IMR-90 (cell line): Measurements from ENCODE around the gene SNX14. TPM values are rescaled to one million over a fixed set of nuclear protein-coding genes. Genes with fewer than 3 reads are reported as not detected.

ENCODE experiments used
- ATAC-seq: fragments of 200-7000 bp; cut with Tn5 transposase; 2 replicates; pipeline ENCODE4 v1.9.1; 2020; ENCODE audit warnings: low read depth, mild to moderate bottlenecking, moderate library complexity
- BruUV-seq: library from RNA; stranded (reverse); fragments of 400-500 nt; replicated peaks from 2 replicates; lab custom pipeline; 2021; lab: Mats Ljungman, UMichigan
- CTCF ChIA-PET: fragments of 300-600 bp; formaldehyde crosslinking; extraction: SDS; loops from one replicate; lab custom pipeline; 2021; ENCODE audit warnings: antibody characterized with exemption; lab: Yijun Ruan, JAX
- POLR2A ChIA-PET: fragments of 300-600 bp; sonication (Branson Sonifier 250); formaldehyde crosslinking; loops from one replicate; lab custom pipeline; 2022; ENCODE audit warnings: antibody characterized with exemption; ENCODE audit not compliant: unreplicated experiment; lab: Charles Lee
- DNase-seq: peaks from one replicate; pipeline ENCODE4 v3.0.0; 2013
- H2AFZ ChIP-seq: replicated peaks from 2 replicates; pipeline ENCODE3; 2013; ENCODE audit warnings: low read length, mild to moderate bottlenecking; ENCODE audit not compliant: poor library complexity
- H2AK5ac ChIP-seq: 2 replicates; pipeline ENCODE4 v1.6.1; 2013; ENCODE audit warnings: low read depth, low read length, inconsistent platforms
- H2AK9ac ChIP-seq: replicated peaks from 2 replicates; pipeline ENCODE3; 2013; ENCODE audit warnings: mild to moderate bottlenecking, low read depth, low read length, moderate library complexity; ENCODE audit not compliant: poor library complexity
- H2BK120ac ChIP-seq: 2 replicates; pipeline ENCODE4 v1.6.1; 2013; ENCODE audit warnings: low read depth, low read length, inconsistent platforms
- H2BK15ac ChIP-seq: 3 replicates; pipeline ENCODE4 v1.6.1; 2013; ENCODE audit warnings: low read depth, low read length, inconsistent platforms
- H2BK20ac ChIP-seq: 2 replicates; pipeline ENCODE4 v1.6.1; 2013; ENCODE audit warnings: low read depth, mild to moderate bottlenecking, inconsistent platforms, low read length, moderate library complexity
- H2BK5ac ChIP-seq: 2 replicates; pipeline ENCODE4 v1.6.1; 2013; ENCODE audit warnings: mild to moderate bottlenecking, low read depth, low read length, inconsistent platforms; ENCODE audit not compliant: poor library complexity, severe bottlenecking
- H3K14ac ChIP-seq: replicated peaks from 2 replicates; pipeline ENCODE4 v1.6.1; 2013; ENCODE audit warnings: low read depth, low read length, inconsistent platforms
- H3K18ac ChIP-seq: 2 replicates; pipeline ENCODE4 v1.6.1; 2013; ENCODE audit warnings: low read depth, low read length, control low read depth
- H3K23ac ChIP-seq: 2 replicates; pipeline ENCODE4 v1.6.1; 2013; ENCODE audit warnings: low read depth, low read length, inconsistent platforms
- H3K27ac ChIP-seq: 2 replicates; pipeline ENCODE4 v1.5.1; 2013; ENCODE audit warnings: mild to moderate bottlenecking, control low read depth, low read length; ENCODE audit not compliant: insufficient read depth
- H3K27me3 ChIP-seq: 2 replicates; pipeline ENCODE4 v1.6.1; 2013; ENCODE audit warnings: low read length; ENCODE audit not compliant: control insufficient read depth, insufficient read depth
- H3K36me3 ChIP-seq: 2 replicates; pipeline ENCODE4 v1.6.1; 2013; ENCODE audit warnings: low read length, mixed read lengths; ENCODE audit not compliant: control insufficient read depth, insufficient read depth
- H3K4ac ChIP-seq: 2 replicates; pipeline ENCODE4 v1.6.1; 2013; ENCODE audit warnings: low read depth, low read length, inconsistent platforms
- H3K4me1 ChIP-seq: 2 replicates; pipeline ENCODE4 v1.6.1; 2013; ENCODE audit warnings: low read length, mixed read lengths; ENCODE audit not compliant: control insufficient read depth, insufficient read depth
- H3K4me2 ChIP-seq: 2 replicates; pipeline ENCODE4 v1.6.1; 2013; ENCODE audit warnings: low read depth, mild to moderate bottlenecking, control low read depth, low read length, moderate library complexity
- H3K4me3 ChIP-seq: 2 replicates; pipeline ENCODE4 v1.5.1; 2013; ENCODE audit warnings: low read depth, mild to moderate bottlenecking, control low read depth, low read length, moderate library complexity; ENCODE audit not compliant: insufficient read depth
- H3K56ac ChIP-seq: 2 replicates; pipeline ENCODE4 v1.6.1; 2013; ENCODE audit warnings: low read length, inconsistent platforms; ENCODE audit not compliant: insufficient read depth; ENCODE audit errors: extremely low read depth
- H3K79me1 ChIP-seq, 2 experiments: 2 replicates each; pipeline ENCODE4 v1.6.1; 2013; ENCODE audit warnings: low read length in 2 of 2, inconsistent platforms in 1 of 2, low read depth in 1 of 2
- H3K9ac ChIP-seq: 2 replicates; pipeline ENCODE4 v1.6.1; 2013; ENCODE audit warnings: low read depth, low read length, control low read depth
- H3K9me1 ChIP-seq: 2 replicates; pipeline ENCODE4 v1.6.1; 2013; ENCODE audit warnings: low read length, inconsistent platforms; ENCODE audit not compliant: insufficient read depth
- H3K9me3 ChIP-seq: 2 replicates; pipeline ENCODE4 v1.6.1; 2013; ENCODE audit warnings: low read length; ENCODE audit not compliant: control insufficient read depth, insufficient read depth
- H4K20me1 ChIP-seq: 2 replicates; pipeline ENCODE4 v1.6.1; 2013; ENCODE audit warnings: low read length, inconsistent platforms; ENCODE audit not compliant: insufficient read depth
- H4K5ac ChIP-seq: 2 replicates; pipeline ENCODE4 v1.6.1; 2013; ENCODE audit warnings: mild to moderate bottlenecking, low read depth, low read length, control low read depth
- H4K8ac ChIP-seq, 2 experiments: 2 replicates each; pipeline ENCODE4 v1.6.1; 2013; ENCODE audit warnings: low read depth in 2 of 2, low read length in 2 of 2, control low read depth in 1 of 2, inconsistent platforms in 1 of 2
- H4K91ac ChIP-seq: 2 replicates; pipeline ENCODE4 v1.6.1; 2013; ENCODE audit warnings: low read depth, low read length, inconsistent platforms; ENCODE audit not compliant: insufficient read depth
- BHLHE40 ChIP-seq: fragments of 150-350 bp; IDR thresholded peaks from 2 replicates; pipeline ENCODE4 v1.6.1; 2016; ENCODE audit warnings: mild to moderate bottlenecking, low read depth, low read length
- CHD1 ChIP-seq: IDR thresholded peaks from 2 replicates; pipeline ENCODE4 v1.6.1; 2012; ENCODE audit warnings: low read depth, low read length, improper control_type of control experiment
- CTCF ChIP-seq: conservative IDR thresholded peaks from 2 replicates; pipeline ENCODE4 v1.5.1; 2012; ENCODE audit warnings: mild to moderate bottlenecking, low read depth, low read length, improper control_type of control experiment
- ELK1 ChIP-seq: fragments of 150-350 bp; IDR thresholded peaks from 2 replicates; pipeline ENCODE4 v1.6.1; 2016; ENCODE audit warnings: low read depth, mild to moderate bottlenecking, low read length, moderate library complexity, borderline replicate concordance
- FOS ChIP-seq: fragments of 150-350 bp; IDR thresholded peaks from 2 replicates; pipeline ENCODE4 v1.6.1; 2016; ENCODE audit warnings: low read depth, low read length
- MAFK ChIP-seq: IDR thresholded peaks from 2 replicates; pipeline ENCODE4 v1.6.1; 2012; ENCODE audit warnings: low read depth, low read length, improper control_type of control experiment
- MXI1 ChIP-seq: IDR thresholded peaks from 2 replicates; pipeline ENCODE4 v1.6.1; 2012; ENCODE audit warnings: low read depth, mild to moderate bottlenecking, low read length, moderate library complexity, borderline replicate concordance
- POLR2A ChIP-seq: IDR thresholded peaks from 2 replicates; pipeline ENCODE4 v1.6.1; 2012; ENCODE audit warnings: mild to moderate bottlenecking, low read depth, low read length
- RCOR1 ChIP-seq: IDR thresholded peaks from 2 replicates; pipeline ENCODE4 v1.6.1; 2012; ENCODE audit warnings: mild to moderate bottlenecking, low read length, improper control_type of control experiment; ENCODE audit not compliant: insufficient replicate concordance
- SMC3 ChIP-seq: fragments of 150-350 bp; IDR thresholded peaks from 2 replicates; pipeline ENCODE4 v1.6.1; 2016; ENCODE audit warnings: low read depth, mild to moderate bottlenecking, antibody characterized with exemption, low read length, moderate library complexity
- USF2 ChIP-seq: fragments of 150-350 bp; IDR thresholded peaks from 2 replicates; pipeline ENCODE4 v1.6.1; 2017; ENCODE audit warnings: mild to moderate bottlenecking, antibody characterized with exemption, low read length, low read depth
- whole genome bisulfite sequencing, 2 experiments: methylation state at CpG; one replicate each; pipeline versions ENCODE4 v1.1.5 to v1.1.7; 2013; ENCODE audit warnings: missing lambda C conversion rate in 2 of 2; ENCODE audit not compliant: insufficient read length in 1 of 2; ENCODE audit errors: extremely low coverage in 2 of 2; 5-methylcytosine and 5-hydroxymethylcytosine counted together
- dilution Hi-C: fragments of 300-500 bp; cut with HindIII; formaldehyde crosslinking; loops from one replicate; pipeline ENCODE4 v1.14.3; 2018; ENCODE audit warnings: low sequenced_read_pairs; ENCODE audit not compliant: unreplicated experiment
- in situ Hi-C: fragments of 300-500 bp; cut with MboI; formaldehyde crosslinking; loops from 3 replicates; pipeline ENCODE4 v1.14.3; 2019; ENCODE audit warnings: low sequenced_read_pairs, inconsistent platforms, mixed read lengths
- intact Hi-C: fragments of 100-400 bp; cut with micrococcal nuclease; formaldehyde crosslinking; loops from 2 replicates; pipeline ENCODE4 v1.10.0; 2022
- polyA plus RNA-seq, 3 experiments: library from polyadenylated mRNA; depleted of rRNA; stranded (reverse); fragments of >200 nt; gene quantifications; 2 replicates each; pipeline ENCODE4 v1.2.3, GENCODE V29; 2012; ENCODE audit warnings: low replicate concordance in 1 of 3
- total RNA-seq: library from RNA; depleted of rRNA; stranded (reverse); fragments of >200 nt; gene quantifications from 2 replicates; pipeline ENCODE4 v1.2.3, GENCODE V29; 2012

SNX14 gene
- total and polyA plus RNA-seq, 2 of the 4 experiments (the other 2 are of a cell fraction): 39.9 to 61.8 TPM

GRCh38 chr6:85594197-85594930 lies 706 bp upstream of the SNX14 start (continued):
- TF ChIP-seq USF2: no peak

GRCh38 chr6:85592033-85592432 lies 1.6 kb downstream of the SNX14 start:
- Histone ChIP-seq H2BK5ac (no peak overlapping the region), H2AK5ac (no peak overlapping the region), H3K9me1 (no peaks in the 10 kb centered on the region), H3K14ac (no peak overlapping the region), H3K4ac (no peak overlapping the region), H3K56ac (no peak overlapping the region; the same call in 1 of the 2 replicates), H4K91ac (no peak overlapping the region), H4K5ac (no peak overlapping the region), H3K4me3 (no peak overlapping the region), H3K18ac (no peak overlapping the region), H3K27ac (no peak overlapping the region), H4K8ac (no peak overlapping the region), H3K4me2 (peak overlapping the region; percentile 63), H3K4me1 (peaks cover 2% of the 10 kb centered on the region; the same call in 1 of the 2 replicates), H2AFZ (no peak overlapping the region), H4K20me1 (peaks cover 5% of the 10 kb centered on the region; the same call in 1 of the 2 replicates), H2AK9ac (no peak overlapping the region), H3K79me1 (peaks cover 27 to 37% of the 10 kb centered on the region in 2 experiments), H3K36me3 (peaks cover 1% of the 10 kb centered on the region; the same call in 1 of the 2 replicates), H3K9ac (no peak overlapping the region), H3K27me3 (no peaks in the 10 kb centered on the region), H2BK120ac (no peak overlapping the region), H3K23ac (0 out of 2 replicates have a peak overlapping the region, but pooled peaks have one; percentile 90), H3K9me3 (no peaks in the 10 kb centered on the region), H2BK15ac (no peak overlapping the region), H2BK20ac (no peak overlapping the region)
- CTCF ChIA-PET: no interaction called here
- intact Hi-C loops (loop anchor here (5.0 kb wide), 2 partner anchors 85 to 230 kb away; no protein-coding TSS in a partner anchor), in situ Hi-C loops (no loop called here), dilution Hi-C loops (no loop called here)
- no peak for DNase-seq
- no peak for ATAC-seq
- no CpG with 5 or more reads among the region's 1 CpG for WGBS, 2 experiments
- POLR2A ChIA-PET: no interaction called here
- no TSS peak for BruUV-seq
- no peak for TF ChIP-seq CTCF
- no peak for TF ChIP-seq POLR2A
- TF ChIP-seq MAFK: no peak
- no peak for TF ChIP-seq CHD1
- no peak for TF ChIP-seq SMC3
- TF ChIP-seq FOS: no peak
- TF ChIP-seq BHLHE40: no peak
- TF ChIP-seq MXI1: no peak
- no peak for TF ChIP-seq RCOR1
- no peak for TF ChIP-seq USF2
- no peak for TF ChIP-seq ELK1
